NCI-H1694 treated with DMSO at 0.1 percent for 48 hours (cell line): ENCODE data around the gene TEX14.

Experiments used
- DNase-seq: peaks from one replicate; lab custom pipeline; 2025; lab: John Stamatoyannopoulos, UW

The TEX14 gene

DNA sequence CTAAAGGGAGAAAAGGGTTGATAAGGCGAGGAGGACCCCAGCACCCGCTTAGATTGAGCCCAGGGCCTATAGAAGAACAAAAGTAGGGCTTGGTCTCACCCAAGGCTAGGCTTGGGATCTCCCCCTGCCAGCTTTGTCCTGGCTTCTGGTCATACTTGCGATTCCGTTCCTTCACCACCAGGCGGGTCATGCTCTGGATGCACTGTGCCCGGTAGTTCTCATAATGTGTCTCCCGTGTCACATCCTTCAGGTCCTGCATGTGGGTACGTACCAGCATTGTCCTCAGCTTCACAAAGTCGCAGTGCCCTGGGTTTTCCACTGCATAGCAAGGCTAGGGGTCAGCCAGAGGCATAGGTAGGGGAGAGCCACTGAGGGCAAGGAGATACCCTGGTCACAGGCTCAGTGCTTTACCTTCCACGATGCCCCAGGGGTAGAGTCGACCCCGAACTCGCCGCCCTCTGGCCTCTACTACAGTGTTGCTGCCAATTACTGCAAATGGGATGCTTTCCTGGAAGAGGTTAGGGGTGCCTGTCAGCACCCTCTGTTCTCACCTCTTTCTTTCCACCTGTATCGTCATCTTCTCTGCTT lies 170.9 kb downstream of the TEX14 start:
- no peak for DNase-seq

DNA sequence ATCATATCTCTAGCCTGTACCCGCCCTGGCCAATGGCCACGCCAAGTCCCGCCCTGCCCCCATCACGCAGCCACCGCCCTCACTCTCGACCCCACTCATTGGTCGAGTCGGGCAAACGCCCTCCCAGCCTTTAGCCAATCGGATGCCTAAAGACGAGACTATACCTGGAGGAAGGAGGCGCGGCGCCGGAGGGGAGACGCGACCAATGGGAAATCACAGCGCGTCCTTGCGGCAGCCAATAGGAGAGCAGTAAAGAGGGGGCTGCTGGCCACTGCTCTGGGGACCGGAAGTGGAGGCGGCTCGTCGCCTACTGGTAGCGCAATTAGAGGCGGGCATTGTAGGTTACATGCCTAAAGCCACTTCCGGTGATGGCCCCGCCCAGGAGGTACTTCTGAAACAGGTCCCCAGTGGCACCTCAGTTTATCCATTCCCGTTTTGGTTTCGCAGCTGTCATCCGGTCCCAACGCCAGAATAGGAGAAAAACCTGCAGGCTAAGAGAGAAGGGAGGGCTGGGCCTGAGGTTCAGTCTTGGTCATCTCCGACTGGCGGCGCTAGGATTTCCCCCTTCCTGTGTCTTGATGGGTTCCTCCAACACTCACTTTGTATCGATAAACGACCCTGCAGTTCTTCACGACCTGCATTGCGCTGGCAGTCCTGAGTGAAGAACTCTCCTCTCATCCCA lies 173.8 kb downstream of the TEX14 start:
- DNase-seq = peak; percentile 99

DNA sequence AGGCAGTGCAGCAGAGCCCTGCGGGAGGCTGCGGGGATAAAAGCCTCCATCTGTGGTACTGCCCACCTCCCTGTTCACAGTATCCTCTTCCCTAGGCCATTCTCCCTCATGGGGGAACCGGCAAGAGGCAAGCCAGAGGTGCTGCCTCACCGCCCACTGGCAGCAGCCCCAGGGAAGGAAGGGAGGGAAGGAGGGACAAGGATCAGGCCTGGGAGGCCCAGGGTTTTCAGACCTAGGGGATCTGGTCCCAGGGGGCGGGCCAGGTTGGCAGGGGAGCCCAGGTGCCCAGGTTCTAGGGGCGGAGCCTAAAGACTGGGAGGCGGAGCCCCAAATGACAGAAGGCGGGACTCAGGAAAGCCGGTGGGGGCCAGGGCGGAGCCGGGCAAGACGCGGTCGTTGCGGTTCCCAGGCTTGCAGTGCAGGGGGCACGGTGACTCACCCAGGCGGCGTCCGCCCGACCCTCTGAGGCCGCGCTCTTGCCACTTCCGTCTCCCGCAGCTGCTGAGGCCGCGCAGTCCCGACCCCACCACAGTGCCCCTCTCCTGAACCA lies 174.4 kb downstream of the TEX14 start:
- no peak for DNase-seq

DNA sequence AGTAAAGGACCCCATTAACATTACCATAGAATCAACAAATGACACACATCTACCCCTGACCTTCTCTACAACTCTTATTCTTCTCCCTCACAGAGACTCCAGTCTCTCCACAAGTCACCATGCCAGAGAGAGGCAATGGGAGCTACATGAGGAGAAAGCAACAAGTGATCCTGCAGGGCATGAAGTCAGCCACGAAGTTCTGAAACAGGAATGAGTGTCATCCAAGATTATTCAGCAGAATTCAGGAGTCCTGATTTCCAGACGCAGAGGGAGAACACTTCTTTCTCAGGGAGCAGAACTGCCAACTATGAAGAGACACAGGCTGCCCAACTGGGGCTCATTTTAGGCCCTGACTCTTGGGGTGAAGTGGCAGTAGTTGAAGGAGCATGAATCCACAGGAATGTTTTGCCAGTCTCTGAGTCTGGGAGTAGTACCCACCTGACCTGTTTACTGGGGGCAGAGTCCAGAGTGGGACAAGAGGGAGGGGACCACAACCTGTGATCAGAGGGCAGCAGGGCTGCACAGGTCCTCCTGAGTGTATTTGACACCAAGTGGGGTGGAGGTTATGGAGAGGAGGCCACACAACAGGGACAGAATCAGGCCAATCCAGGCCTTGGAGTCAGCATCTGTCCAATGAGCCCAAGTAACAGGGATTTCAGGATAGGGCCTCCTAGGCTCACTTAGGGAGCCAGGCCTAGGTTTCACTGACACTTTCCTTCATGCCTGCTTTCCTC lies 175.0 kb downstream of the TEX14 start:
- no peak for DNase-seq

DNA sequence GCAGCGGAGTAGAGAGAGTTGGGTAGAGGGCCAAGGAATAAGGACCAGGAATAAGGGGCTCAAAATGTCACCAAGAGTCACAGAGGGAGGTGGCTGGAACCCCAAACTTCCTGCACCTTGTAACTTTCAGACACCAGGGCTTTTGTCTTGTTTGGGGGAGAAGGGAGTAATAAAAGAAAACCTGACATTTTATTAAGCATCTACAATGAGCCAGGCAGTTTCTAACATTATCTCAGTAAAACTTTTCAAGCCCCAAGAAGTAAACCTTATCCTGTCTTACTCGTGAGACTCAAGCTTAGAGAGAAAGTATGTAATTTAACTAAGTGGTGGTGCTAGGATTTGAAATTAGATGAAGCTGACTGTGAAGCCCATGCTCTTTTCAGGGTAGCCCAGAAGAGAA lies 176.6 kb downstream of the TEX14 start:
- DNase-seq = no peak

DNA sequence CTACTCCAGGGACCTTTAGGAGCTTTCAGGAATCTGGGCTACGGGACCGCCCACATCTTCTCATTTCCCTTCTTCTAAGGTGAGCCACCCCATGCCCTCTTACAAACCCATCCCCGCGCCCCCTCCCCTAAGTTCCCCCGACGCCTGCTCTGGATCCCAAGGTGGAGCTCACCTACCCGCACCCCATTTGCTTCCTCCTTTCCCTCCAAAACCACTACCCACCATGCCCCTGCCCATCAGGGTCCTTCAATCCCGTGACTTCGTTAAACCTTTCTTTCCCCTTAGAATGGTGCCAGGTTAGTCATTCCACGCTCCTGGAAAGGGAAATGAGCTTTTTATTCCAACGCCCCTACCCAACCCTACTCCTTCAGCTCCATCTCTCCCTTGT lies 177.1 kb downstream of the TEX14 start:
- no peak for DNase-seq

DNA sequence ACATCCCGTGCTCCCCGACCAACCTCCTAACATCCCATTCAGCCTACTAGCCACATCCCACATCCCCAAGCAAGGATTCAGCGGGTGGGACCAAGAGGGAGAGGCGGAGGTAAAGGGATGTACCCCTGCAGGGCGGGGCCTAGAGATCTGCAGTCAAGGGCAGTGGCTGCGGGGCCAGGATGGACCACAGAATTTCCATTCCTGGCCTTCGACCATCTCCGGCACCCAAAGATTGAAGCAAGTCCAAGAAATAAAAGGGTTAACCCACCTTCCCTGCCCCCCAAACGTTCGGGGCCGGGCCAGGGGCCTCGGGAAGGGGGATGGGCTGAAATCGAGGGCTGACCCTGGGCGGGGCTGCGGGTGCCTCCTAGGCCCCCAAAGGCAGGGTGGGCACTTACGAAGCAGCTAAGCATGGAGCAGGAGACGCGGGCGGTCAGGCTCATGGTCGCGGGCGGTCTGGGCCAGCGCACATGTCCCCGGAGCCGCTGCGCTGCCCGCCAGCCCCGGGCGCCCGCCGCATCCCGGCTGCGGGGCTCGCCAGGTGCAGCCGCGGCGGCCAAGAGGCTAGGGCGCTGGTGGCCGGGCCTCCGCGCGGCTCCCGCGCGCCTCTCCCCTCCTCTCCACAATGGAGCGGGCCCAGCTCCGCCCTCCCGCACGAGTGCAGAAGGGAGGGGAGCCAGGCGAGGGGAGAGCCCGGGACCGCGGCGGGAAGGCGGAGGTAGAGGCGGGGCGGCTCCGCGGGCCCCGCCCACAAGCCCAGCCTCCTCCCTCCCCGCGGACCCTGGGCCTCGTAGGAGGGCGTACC lies 177.7 kb downstream of the TEX14 start, which contains the start of gene MTMR4:
Gene MTMR4, minus strand, starts transcription at position 674 of the 805 bp plus-strand sequence. Its CDS starts 231 bp downstream, at position 443.
- peak; percentile 70 for DNase-seq

DNA sequence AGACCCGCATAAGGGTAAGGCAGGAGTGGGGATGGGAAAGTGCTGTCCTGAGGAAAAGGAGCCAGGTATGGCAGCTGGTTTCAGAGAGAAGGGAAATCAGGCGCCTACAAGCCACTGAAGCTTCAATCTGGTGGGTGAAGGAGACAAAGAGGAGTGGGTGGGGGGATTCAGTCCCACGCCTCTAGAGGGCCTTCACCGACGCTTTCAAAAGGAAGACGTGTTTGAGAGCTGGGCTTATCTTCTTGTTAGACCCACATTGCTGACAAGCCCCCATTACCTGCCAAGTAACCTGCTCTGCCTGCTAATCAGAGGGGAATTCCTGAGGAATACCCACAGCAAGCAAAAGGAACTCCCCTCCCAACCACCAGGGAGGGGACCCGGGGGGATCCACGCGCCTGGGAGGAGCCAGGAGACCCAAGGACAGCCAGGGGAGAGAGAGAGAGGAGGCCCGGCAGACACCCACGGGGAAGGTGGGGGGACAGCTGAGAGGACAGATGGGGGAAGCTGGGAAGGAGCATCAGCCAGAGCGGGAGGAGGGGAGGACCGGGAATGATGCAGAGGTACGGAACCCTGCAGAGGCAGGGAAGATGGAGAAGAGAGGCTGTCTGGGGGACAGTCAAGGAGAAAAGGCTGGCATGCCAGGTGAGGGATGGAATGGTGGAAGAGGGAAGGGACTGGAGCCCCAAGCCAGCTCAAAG lies 178.4 kb downstream of the TEX14 start:
- no peak for DNase-seq

DNA sequence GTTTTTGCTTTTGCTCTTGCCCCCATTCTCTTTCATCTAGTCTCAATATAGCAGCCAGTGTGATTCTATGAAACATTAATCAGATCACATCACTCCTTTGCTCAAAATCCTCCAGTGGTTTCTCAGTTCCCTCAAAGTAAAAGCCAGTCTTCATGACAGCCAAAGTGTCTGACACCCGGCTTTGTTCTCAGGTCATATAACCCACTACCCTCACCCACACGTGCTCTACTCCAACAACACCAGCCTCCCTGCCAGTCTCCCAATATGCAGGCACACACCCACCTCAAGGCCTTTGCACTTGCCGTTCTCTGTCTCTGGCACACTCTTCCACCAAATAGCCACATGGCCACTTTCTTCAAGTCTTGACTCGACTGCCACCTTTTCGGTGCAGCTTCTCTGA lies 181.8 kb downstream of the TEX14 start:
- DNase-seq = no peak

DNA sequence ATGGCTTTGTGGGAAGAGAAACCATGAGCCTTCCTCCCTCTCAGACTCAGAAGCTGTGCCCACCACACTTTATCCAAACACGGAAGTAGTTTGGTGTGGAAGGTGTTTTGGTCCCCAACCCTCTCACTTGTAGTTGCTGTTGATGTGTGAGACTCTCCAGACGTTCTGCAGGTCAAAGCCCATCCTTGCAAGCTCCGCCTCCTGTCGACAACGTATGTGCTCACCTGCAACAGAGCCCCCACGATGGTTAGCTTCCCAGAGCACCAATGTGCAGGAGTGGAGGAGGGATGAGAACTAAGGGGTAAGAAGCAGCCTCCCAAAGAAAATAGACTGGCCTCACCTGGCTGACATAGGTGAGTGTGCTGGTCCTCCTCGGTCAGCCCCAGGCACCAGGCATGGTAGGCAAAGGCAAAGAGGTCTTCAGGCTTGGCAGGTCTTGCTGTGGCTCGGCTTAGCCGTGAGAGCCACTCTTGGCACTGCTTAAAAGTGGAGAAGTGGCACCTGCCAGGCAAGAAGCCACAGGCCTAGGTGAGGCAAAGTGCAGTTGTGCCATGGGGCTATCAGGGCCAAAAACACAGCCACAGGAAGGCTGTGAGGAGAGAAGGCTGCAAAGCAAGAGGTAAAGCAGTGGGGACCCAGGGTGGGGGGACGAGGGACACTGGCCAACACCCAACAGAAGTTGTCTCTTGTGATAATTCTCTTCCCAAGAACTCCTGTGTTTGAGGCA lies 183.3 kb downstream of the TEX14 start:
- DNase-seq = no peak

DNA sequence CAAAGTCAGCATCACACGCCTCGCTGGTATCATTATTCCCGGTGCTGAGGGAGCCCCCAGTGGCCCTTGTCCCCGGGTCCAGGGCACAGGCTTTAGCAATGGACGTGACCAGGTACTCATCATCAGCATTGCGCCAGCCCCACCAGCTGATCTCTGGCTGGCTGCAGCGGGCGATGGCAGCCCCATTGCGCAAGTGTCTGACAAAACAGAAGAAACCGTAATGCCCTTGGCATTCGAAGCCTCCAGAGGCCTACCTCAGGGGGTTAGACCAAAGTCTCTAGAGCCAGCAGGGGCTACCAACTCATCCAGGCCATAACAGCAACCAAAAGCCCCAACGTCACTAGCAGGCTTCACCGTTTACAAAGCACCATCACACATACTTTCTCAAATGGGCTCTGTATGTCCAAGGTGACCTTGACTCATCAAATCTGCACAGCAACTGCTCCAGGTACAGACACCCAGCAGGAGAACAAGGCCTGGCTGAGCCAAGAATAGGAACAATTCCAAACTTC lies 184.7 kb downstream of the TEX14 start:
- no peak for DNase-seq
